NOMO-1 (cell line): ENCODE measurements around the gene SEC22C.

Source experiments
- DNase-seq, 2 experiments: peaks; one replicate each; lab custom pipeline; 2025; ENCODE audit not compliant: unreplicated experiment in 2 of 2; lab: John Stamatoyannopoulos, UW

The SEC22C gene

GRCh38 chr3:42539871-42540714 lies 41.7 kb downstream of the SEC22C start:
- peak in 1 of 2 experiments; percentile 15 for DNase-seq

GRCh38 chr3:42537350-42537749 lies 44.4 kb downstream of the SEC22C start:
- DNase-seq, result no peak

GRCh38 chr3:42535981-42536784 lies 45.6 kb downstream of the SEC22C start:
- DNase-seq, result peak; percentile 5 to 11

- DNase-seq, result no peak
Measured at GRCh38 chr3:42533161-42533897, 48.4 kb downstream of the SEC22C start.

- DNase-seq, result no peak
Measured at GRCh38 chr3:42532229-42532628, 49.5 kb downstream of the SEC22C start.

GRCh38 chr3:42531470-42531869 lies 50.3 kb downstream of the SEC22C start:
- DNase-seq, result no peak

GRCh38 chr3:42530073-42530472 lies 51.7 kb downstream of the SEC22C start:
- no peak for DNase-seq

GRCh38 chr3:42529468-42529867 lies 52.3 kb downstream of the SEC22C start:
- DNase-seq, result peak; percentile 23 to 59

- DNase-seq, result no peak
Measured at GRCh38 chr3:42527368-42527917, 54.3 kb downstream of the SEC22C start.

- no peak for DNase-seq
Measured at GRCh38 chr3:42526616-42527367, 55.0 kb downstream of the SEC22C start.

GRCh38 chr3:42525736-42526345 lies 55.9 kb downstream of the SEC22C start:
- no peak for DNase-seq

- DNase-seq, result no peak
Measured at GRCh38 chr3:42525212-42525611, 56.6 kb downstream of the SEC22C start.

- no peak for DNase-seq
Measured at GRCh38 chr3:42524751-42525150, 57.0 kb downstream of the SEC22C start.

- no peak for DNase-seq
Measured at GRCh38 chr3:42520906-42521305, 60.9 kb downstream of the SEC22C start.

GRCh38 chr3:42520336-42520735 lies 61.4 kb downstream of the SEC22C start:
- DNase-seq, result no peak

GRCh38 chr3:42519568-42519962 lies 62.2 kb downstream of the SEC22C start:
- no peak for DNase-seq

- DNase-seq, result no peak
Measured at GRCh38 chr3:42518800-42519567, 62.8 kb downstream of the SEC22C start.

- no peak for DNase-seq
Measured at GRCh38 chr3:42517117-42517516, 64.7 kb downstream of the SEC22C start.

- no peak for DNase-seq
Measured at GRCh38 chr3:42516443-42516842, 65.3 kb downstream of the SEC22C start.
